ENCODE data around the gene TAF6.

DNA sequence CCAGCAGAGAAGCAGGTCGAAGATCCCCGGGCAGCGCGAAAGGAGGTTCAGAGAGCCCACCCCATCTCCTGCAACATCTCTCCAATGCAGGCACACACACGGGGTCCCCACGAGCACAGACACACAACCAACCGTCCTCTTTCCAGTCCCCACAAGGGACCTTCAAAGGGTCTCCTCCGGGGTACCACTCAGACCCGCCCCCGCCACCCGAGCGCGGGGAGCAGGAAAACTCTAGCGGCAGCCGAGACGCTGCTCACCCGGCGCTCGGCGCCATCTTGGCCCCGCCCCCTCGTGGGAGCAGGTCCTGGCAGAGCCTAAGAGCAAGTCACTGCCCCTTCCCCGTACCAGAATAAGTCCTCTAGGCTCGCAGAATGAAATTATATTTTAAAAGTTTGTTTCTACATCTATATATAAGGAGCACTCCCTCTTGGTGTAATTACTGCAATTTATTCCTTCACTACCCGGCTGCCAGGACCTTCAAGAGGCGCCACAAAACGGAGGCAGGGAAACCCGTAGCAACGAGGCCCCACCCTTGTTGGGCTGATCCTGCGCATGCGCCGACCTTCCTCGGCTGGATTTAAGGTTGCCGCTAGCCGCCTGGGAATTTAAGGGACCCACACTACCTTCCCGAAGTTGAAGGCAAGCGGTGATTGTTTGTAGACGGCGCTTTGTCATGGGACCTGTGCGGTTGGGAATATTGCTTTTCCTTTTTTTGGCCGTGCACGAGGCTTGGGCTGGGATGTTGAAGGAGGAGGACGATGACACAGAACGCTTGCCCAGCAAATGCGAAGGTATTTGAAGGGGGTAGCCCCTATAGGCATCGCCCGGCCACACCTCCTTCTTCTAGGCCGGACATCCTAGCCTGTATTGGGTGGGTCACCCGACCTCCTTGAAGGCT, at the start of gene TAF6, which contains the start of gene CNPY4:
- TF ChIP-seq, protein P1, sequence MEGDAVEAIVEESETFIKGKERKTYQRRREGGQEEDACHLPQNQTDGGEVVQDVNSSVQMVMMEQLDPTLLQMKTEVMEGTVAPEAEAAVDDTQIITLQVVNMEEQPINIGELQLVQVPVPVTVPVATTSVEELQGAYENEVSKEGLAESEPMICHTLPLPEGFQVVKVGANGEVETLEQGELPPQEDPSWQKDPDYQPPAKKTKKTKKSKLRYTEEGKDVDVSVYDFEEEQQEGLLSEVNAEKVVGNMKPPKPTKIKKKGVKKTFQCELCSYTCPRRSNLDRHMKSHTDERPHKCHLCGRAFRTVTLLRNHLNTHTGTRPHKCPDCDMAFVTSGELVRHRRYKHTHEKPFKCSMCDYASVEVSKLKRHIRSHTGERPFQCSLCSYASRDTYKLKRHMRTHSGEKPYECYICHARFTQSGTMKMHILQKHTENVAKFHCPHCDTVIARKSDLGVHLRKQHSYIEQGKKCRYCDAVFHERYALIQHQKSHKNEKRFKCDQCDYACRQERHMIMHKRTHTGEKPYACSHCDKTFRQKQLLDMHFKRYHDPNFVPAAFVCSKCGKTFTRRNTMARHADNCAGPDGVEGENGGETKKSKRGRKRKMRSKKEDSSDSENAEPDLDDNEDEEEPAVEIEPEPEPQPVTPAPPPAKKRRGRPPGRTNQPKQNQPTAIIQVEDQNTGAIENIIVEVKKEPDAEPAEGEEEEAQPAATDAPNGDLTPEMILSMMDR (IDR thresholded peaks at IDR 0.05; ENCODE audit: insufficient read depth, low read length): no peak
- TF ChIP-seq, protein P2, sequence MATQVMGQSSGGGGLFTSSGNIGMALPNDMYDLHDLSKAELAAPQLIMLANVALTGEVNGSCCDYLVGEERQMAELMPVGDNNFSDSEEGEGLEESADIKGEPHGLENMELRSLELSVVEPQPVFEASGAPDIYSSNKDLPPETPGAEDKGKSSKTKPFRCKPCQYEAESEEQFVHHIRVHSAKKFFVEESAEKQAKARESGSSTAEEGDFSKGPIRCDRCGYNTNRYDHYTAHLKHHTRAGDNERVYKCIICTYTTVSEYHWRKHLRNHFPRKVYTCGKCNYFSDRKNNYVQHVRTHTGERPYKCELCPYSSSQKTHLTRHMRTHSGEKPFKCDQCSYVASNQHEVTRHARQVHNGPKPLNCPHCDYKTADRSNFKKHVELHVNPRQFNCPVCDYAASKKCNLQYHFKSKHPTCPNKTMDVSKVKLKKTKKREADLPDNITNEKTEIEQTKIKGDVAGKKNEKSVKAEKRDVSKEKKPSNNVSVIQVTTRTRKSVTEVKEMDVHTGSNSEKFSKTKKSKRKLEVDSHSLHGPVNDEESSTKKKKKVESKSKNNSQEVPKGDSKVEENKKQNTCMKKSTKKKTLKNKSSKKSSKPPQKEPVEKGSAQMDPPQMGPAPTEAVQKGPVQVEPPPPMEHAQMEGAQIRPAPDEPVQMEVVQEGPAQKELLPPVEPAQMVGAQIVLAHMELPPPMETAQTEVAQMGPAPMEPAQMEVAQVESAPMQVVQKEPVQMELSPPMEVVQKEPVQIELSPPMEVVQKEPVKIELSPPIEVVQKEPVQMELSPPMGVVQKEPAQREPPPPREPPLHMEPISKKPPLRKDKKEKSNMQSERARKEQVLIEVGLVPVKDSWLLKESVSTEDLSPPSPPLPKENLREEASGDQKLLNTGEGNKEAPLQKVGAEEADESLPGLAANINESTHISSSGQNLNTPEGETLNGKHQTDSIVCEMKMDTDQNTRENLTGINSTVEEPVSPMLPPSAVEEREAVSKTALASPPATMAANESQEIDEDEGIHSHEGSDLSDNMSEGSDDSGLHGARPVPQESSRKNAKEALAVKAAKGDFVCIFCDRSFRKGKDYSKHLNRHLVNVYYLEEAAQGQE (IDR thresholded peaks at IDR 0.05; ENCODE audit: insufficient replicate concordance, low read depth): peak; percentile 84
- peak; percentile 57; the same call in 1 of the 2 replicates for TF ChIP-seq POLR2AphosphoS5 (IDR thresholded peaks at IDR 0.05; ENCODE audit: low read depth)

All from HL-60 (cell line).